D721Med (cell line): Measurements from ENCODE around the gene BCAS3.

Source experiments
- DNase-seq: peaks from one replicate; pipeline ENCODE4 v3.0.0; 2011; ENCODE audit warnings: low spot score; ENCODE audit not compliant: insufficient read length
- FAIRE-seq: peaks from 2 replicates; lab custom pipeline; 2011; peaks lifted over from hg19 to GRCh38; lab: Jason Lieb, UNC
- CTCF ChIP-seq: IDR thresholded peaks from 2 replicates; pipeline ENCODE4 v1.5.1; 2012; ENCODE audit warnings: mild to moderate bottlenecking, control low read depth; ENCODE audit not compliant: insufficient read depth; ENCODE audit errors: missing control alignments

BCAS3 gene

GRCh38 chr17:60959696-60960095 lies 282.0 kb downstream of the BCAS3 start:
- FAIRE-seq: no peak
- DNase-seq: no peak
- TF ChIP-seq CTCF: no peak

GRCh38 chr17:60960398-60961065 lies 282.9 kb downstream of the BCAS3 start:
- DNase-seq: no peak
- no peak for FAIRE-seq
- no peak for TF ChIP-seq CTCF

GRCh38 chr17:60964160-60964559 lies 286.5 kb downstream of the BCAS3 start:
- no peak for TF ChIP-seq CTCF
- no peak for FAIRE-seq
- DNase-seq: no peak

- no peak for TF ChIP-seq CTCF
- no peak for DNase-seq
- no peak for FAIRE-seq
These were observed 290.6 kb downstream of the BCAS3 start for GRCh38 chr17:60968266-60968665.

GRCh38 chr17:60969500-60970037 lies 291.9 kb downstream of the BCAS3 start:
- DNase-seq: no peak
- no peak for FAIRE-seq
- TF ChIP-seq CTCF: no peak

GRCh38 chr17:60970741-60971140 lies 293.1 kb downstream of the BCAS3 start:
- TF ChIP-seq CTCF: no peak
- no peak for FAIRE-seq

More at GRCh38 chr17:60970741-60971140, 293.1 kb downstream of the BCAS3 start:
- DNase-seq: no peak
